Measurements from ENCODE around the gene ADAP1. TPM values are rescaled to one million over a fixed set of nuclear protein-coding genes. Genes with fewer than 3 reads are reported as not detected.

Gene ADAP1
- total RNA-seq, 1 experiment from 2014 or later, result 31.2 TPM

DNA sequence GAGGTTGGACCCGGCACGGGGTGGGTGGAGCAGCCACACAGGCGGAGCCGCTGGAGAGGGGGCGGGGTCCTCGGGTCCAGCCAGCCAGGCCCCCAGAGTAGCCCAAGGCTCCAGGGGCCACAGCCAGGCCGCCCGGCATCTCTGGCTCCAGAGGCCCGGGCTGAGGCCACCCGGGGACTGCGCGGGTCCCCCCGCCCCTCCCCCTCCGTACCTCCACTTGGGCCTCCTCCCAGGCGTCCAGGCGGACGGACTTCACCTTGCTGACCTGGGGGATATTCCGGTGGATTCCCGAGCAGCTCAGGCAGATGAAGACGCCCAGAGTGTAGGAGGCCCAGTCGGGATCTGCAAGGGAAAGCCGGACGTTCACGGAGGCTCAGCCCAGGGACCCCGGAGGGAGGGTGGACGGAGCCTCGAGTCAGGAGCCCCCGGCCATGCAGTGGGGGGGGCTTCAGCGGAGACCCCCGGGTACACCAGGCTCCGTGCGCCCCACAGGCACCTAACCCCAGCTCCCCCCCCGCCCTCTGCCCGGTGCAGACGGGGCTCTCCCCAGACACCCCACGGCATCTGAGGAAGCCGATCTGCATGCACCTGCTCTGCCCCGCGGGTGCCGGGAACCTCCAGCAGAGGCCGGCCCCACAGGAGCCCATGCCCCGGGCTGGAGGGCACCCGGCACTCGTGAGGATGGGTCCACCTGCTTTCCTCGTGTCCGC lies 19.2 kb downstream of the ADAP1 start:
- H3K4me1 ChIP-seq (ENCODE audit: insufficient read depth, low read length), result no peaks in the 10 kb centered on the region
- no peak overlapping the region for H3K4me2 ChIP-seq (ENCODE audit: low read length)
- H3F3A ChIP-seq (ENCODE audit: low read length, unreplicated experiment), result no peaks in the 10 kb centered on the region
- no peak overlapping the region for H3K27ac ChIP-seq (ENCODE audit: low read length)
- BruUV-seq (replicated peaks), result no TSS peak
- H3K9me3 ChIP-seq (ENCODE audit: low read length), result no peaks in the 10 kb centered on the region
- H3K9me2 ChIP-seq (replicated peaks; ENCODE audit: low read length), result no peaks in the 10 kb centered on the region
- ChIA-PET POLR2A (ENCODE audit: unreplicated experiment) (no interaction called here), CTCF (no interaction called here)
- TF ChIP-seq CTCF (conservative IDR thresholded peaks at IDR 0.05; ENCODE audit: low read depth, low read length) (no peak), EZH2phosphoT487 (IDR thresholded peaks at IDR 0.05; ENCODE audit: borderline replicate concordance, low read length) (no peak)
- intact Hi-C loops (cut with micrococcal nuclease), result no loop called here
- DNase-seq (no peak), ATAC-seq (no peak)
- no peak overlapping the region for H3K4me3 ChIP-seq (ENCODE audit: low read length)
- H3K27me3 ChIP-seq (ENCODE audit: low read length), result no peaks in the 10 kb centered on the region
- no peaks in the 10 kb centered on the region for H3K79me2 ChIP-seq (ENCODE audit: low read length)
- H3K9ac ChIP-seq (ENCODE audit: low read length), result no peak overlapping the region
- no peak overlapping the region for H2AFZ ChIP-seq (ENCODE audit: low read length)
- H3K36me3 ChIP-seq (ENCODE audit: low read depth, low read length), result no peaks in the 10 kb centered on the region
- H4K20me1 ChIP-seq (ENCODE audit: low read length), result no peaks in the 10 kb centered on the region

GRCh38 chr7:934469-935163 lies 19.9 kb downstream of the ADAP1 start:
- CTCF ChIA-PET, result no interaction called here
- POLR2A ChIA-PET (ENCODE audit: unreplicated experiment), result no interaction called here
- no TSS peak for BruUV-seq (replicated peaks)
- Histone ChIP-seq H2AFZ (ENCODE audit: low read length) (no peak overlapping the region), H4K20me1 (ENCODE audit: low read length) (no peaks in the 10 kb centered on the region), H3K36me3 (ENCODE audit: low read depth, low read length) (no peaks in the 10 kb centered on the region), H3K27ac (ENCODE audit: low read length) (no peak overlapping the region), H3K27me3 (ENCODE audit: low read length) (no peaks in the 10 kb centered on the region), H3K4me2 (ENCODE audit: low read length) (no peak overlapping the region), H3K9me2 (replicated peaks; ENCODE audit: low read length) (no peaks in the 10 kb centered on the region), H3K9ac (ENCODE audit: low read length) (no peak overlapping the region), H3F3A (ENCODE audit: low read length, unreplicated experiment) (no peaks in the 10 kb centered on the region), H3K4me3 (ENCODE audit: low read length) (no peak overlapping the region), H3K4me1 (ENCODE audit: insufficient read depth, low read length) (no peaks in the 10 kb centered on the region), H3K9me3 (ENCODE audit: low read length) (no peaks in the 10 kb centered on the region), H3K79me2 (ENCODE audit: low read length) (no peaks in the 10 kb centered on the region)
- DNase-seq (no peak), ATAC-seq (no peak)
- intact Hi-C loops (cut with micrococcal nuclease), result no loop called here
- TF ChIP-seq CTCF (conservative IDR thresholded peaks at IDR 0.05; ENCODE audit: low read depth, low read length), result no peak
- TF ChIP-seq EZH2phosphoT487 (IDR thresholded peaks at IDR 0.05; ENCODE audit: borderline replicate concordance, low read length), result no peak
- TF ChIP-seq EZH2 (IDR thresholded peaks at IDR 0.05; ENCODE audit: low read length, unreplicated experiment), result no peak

GRCh38 chr7:932651-932975 lies 21.9 kb downstream of the ADAP1 start:
- H3K9ac ChIP-seq (ENCODE audit: low read length), result no peak overlapping the region
- H2AFZ ChIP-seq (ENCODE audit: low read length), result no peak overlapping the region
- no peaks in the 10 kb centered on the region for H3K36me3 ChIP-seq (ENCODE audit: low read depth, low read length)
- DNase-seq (no peak), ATAC-seq (no peak)
- intact Hi-C loops (cut with micrococcal nuclease), result no loop called here
- H4K20me1 ChIP-seq (ENCODE audit: low read length), result no peaks in the 10 kb centered on the region
- H3K4me1 ChIP-seq (ENCODE audit: insufficient read depth, low read length), result no peaks in the 10 kb centered on the region
- ChIA-PET POLR2A (ENCODE audit: unreplicated experiment) (no interaction called here), CTCF (no interaction called here)
- H3K27me3 ChIP-seq (ENCODE audit: low read length), result no peaks in the 10 kb centered on the region
- H3K9me2 ChIP-seq (replicated peaks; ENCODE audit: low read length), result no peaks in the 10 kb centered on the region
- no peak for TF ChIP-seq CTCF (conservative IDR thresholded peaks at IDR 0.05; ENCODE audit: low read depth, low read length)
- no peak for TF ChIP-seq EZH2 (IDR thresholded peaks at IDR 0.05; ENCODE audit: low read length, unreplicated experiment)
- TF ChIP-seq EZH2phosphoT487 (IDR thresholded peaks at IDR 0.05; ENCODE audit: borderline replicate concordance, low read length), result no peak
- H3K4me3 ChIP-seq (ENCODE audit: low read length), result no peak overlapping the region
- H3K27ac ChIP-seq (ENCODE audit: low read length), result no peak overlapping the region
- H3F3A ChIP-seq (ENCODE audit: low read length, unreplicated experiment), result no peaks in the 10 kb centered on the region
- no peaks in the 10 kb centered on the region for H3K79me2 ChIP-seq (ENCODE audit: low read length)
- H3K4me2 ChIP-seq (ENCODE audit: low read length), result no peak overlapping the region
- H3K9me3 ChIP-seq (ENCODE audit: low read length), result no peaks in the 10 kb centered on the region
- no TSS peak for BruUV-seq (replicated peaks)

All from PC-3 (cell line).